Osteocyte (in vitro differentiated cells): ENCODE data around the gene MCF2L2. TPM values are rescaled to one million over a fixed set of nuclear protein-coding genes. Genes with fewer than 3 reads are reported as not detected.

ENCODE experiments used
- DNase-seq: peaks from one replicate; pipeline ENCODE4 v3.0.0; 2021; ENCODE audit warnings: mixed read lengths; ENCODE audit not compliant: unreplicated experiment; ENCODE audit errors: extremely low spot score
- H3K27ac Mint-ChIP-seq: one replicate; pipeline ENCODE4 v1.8.0; 2021; ENCODE audit warnings: mild to moderate bottlenecking, mixed read lengths; ENCODE audit not compliant: unreplicated experiment
- H3K27me3 Mint-ChIP-seq: one replicate; pipeline ENCODE4 v1.8.0; 2021; ENCODE audit warnings: mixed read lengths; ENCODE audit not compliant: unreplicated experiment
- H3K36me3 Mint-ChIP-seq: one replicate; pipeline ENCODE4 v1.8.0; 2021; ENCODE audit warnings: mixed read lengths; ENCODE audit not compliant: unreplicated experiment
- H3K4me1 Mint-ChIP-seq: one replicate; pipeline ENCODE4 v1.8.0; 2021; ENCODE audit warnings: mixed read lengths; ENCODE audit not compliant: unreplicated experiment
- H3K4me3 Mint-ChIP-seq: one replicate; pipeline ENCODE4 v1.8.0; 2021; ENCODE audit warnings: mild to moderate bottlenecking, moderate library complexity, mixed read lengths; ENCODE audit not compliant: unreplicated experiment
- H3K9me3 Mint-ChIP-seq: one replicate; pipeline ENCODE4 v1.8.0; 2021; ENCODE audit warnings: mixed read lengths; ENCODE audit not compliant: unreplicated experiment
- total RNA-seq: library from RNA; stranded (reverse); gene quantifications from 2 replicates; pipeline ENCODE4 v1.2.1, GENCODE V29; 2021
- TF ChIP-seq, protein P1 (sequence below): fragments of 200-600 bp; sonication (generic); IDR thresholded peaks from 2 replicates; pipeline ENCODE4 v1.5.0; 2021; ENCODE audit warnings: antibody characterized with exemption, mild to moderate bottlenecking, moderate library complexity

Gene MCF2L2
- total RNA-seq, 1 donor from 2014 or later, result 1.7 TPM

DNA sequence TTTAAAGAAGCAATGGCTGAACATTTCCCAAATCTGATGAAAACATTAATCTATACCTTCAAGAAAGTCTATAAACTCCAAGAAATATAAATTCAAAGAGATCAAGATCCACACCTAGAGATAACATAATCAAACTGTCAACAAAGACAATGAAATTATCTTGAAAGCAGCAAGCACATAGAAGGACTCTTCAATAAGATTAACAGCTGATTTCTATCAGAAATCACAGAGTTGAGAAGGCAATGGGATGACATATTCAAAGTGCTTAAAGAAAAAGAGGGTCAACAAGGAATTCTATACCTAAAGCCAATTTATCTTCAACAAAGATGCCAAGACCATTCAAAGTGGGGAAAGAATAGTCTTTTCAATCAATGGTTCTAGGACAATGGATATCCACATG lies 224.7 kb downstream of the MCF2L2 start:
- Mint-ChIP-seq H3K27me3 (peaks cover 16% of the 10 kb centered on the region), H3K9me3 (peaks cover 19% of the 10 kb centered on the region), H3K27ac (no peak overlapping the region), H3K4me3 (no peak overlapping the region), H3K36me3 (peaks cover 5% of the 10 kb centered on the region), H3K4me1 (no peaks in the 10 kb centered on the region)
- no peak for DNase-seq
- TF ChIP-seq, protein P1, sequence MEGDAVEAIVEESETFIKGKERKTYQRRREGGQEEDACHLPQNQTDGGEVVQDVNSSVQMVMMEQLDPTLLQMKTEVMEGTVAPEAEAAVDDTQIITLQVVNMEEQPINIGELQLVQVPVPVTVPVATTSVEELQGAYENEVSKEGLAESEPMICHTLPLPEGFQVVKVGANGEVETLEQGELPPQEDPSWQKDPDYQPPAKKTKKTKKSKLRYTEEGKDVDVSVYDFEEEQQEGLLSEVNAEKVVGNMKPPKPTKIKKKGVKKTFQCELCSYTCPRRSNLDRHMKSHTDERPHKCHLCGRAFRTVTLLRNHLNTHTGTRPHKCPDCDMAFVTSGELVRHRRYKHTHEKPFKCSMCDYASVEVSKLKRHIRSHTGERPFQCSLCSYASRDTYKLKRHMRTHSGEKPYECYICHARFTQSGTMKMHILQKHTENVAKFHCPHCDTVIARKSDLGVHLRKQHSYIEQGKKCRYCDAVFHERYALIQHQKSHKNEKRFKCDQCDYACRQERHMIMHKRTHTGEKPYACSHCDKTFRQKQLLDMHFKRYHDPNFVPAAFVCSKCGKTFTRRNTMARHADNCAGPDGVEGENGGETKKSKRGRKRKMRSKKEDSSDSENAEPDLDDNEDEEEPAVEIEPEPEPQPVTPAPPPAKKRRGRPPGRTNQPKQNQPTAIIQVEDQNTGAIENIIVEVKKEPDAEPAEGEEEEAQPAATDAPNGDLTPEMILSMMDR, result no peak

DNA sequence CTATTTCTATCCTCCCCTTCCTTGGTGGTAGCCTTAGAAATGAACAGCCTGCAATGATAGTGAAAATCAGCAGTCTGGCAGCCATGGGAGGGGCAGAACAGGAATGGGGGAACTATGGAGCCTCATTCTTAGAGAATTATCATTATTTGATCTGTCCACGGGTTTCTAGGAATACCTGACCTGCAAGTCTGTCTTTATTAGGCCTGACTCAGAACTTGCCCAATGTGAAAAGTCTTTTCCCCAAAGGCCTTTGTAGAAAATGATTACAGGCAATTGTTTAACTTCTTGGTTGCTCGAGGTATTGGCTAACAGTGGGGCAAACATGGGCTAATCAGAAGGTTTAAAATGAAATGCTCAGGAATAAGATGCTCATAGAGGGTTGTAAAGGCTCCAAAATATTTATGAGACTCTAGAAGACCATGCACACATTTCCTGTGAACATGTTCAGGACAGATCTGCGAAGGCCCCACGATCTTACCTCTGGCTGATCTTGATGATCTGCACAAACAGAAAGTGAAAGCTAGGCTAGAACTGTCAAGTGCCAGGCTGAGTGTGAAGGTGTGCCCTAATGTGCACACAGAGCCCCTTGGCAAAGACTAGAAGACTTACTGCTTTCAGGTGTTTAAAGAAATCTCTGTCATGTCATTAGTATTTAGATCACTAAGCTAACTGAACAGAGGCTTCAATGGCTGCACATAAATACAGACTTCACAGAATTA lies 226.3 kb downstream of the MCF2L2 start:
- H3K9me3 Mint-ChIP-seq, result peaks cover 25% of the 10 kb centered on the region
- DNase-seq, result peak; percentile 44
- no peak overlapping the region for H3K27ac Mint-ChIP-seq
- H3K36me3 Mint-ChIP-seq, result peaks cover 5% of the 10 kb centered on the region
- H3K27me3 Mint-ChIP-seq, result peaks cover 16% of the 10 kb centered on the region
- no peaks in the 10 kb centered on the region for H3K4me1 Mint-ChIP-seq
- TF ChIP-seq, protein P1, result no peak
- H3K4me3 Mint-ChIP-seq, result no peak overlapping the region

DNA sequence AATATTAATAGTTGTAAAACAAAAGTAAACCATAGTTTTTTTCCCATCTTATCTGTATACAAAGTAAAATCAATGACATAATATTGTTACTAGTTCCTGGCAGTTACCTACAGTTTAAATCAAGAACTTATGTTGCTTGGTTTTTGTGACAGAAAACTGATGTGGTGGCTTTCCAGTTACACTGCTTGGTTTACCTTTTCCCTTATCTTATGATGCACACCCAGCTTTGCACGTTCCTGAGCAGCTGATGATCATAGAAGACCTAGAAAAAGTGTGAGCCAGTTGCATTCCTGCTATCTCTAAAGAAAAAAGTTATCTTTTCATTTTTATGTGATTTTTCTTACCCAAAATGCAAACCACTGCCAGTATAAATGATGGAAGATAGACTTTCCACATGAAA lies 229.5 kb downstream of the MCF2L2 start:
- DNase-seq, result no peak
- Mint-ChIP-seq H3K9me3 (peaks cover 24% of the 10 kb centered on the region), H3K27ac (no peak overlapping the region), H3K36me3 (peaks cover 5% of the 10 kb centered on the region), H3K4me3 (no peak overlapping the region), H3K27me3 (peaks cover 8% of the 10 kb centered on the region), H3K4me1 (peaks cover 3% of the 10 kb centered on the region)
- TF ChIP-seq, protein P1, result no peak

DNA sequence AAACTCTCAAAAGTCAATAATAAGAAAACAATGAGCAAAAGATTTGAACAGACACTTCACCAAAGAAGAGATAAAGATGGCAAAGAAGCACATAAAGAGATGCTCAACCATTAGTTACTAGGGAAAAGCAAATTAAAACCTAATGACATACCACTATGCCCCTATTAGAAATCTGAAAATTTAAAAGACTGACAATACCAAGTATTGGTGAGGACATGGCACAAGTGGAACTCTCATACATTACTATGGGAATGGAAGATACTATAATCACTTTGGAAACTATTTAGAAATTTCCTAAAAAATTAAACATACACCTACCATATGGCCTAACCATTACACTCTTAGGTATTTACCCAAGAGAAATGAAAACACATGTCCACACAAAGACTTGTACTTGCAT lies 230.7 kb downstream of the MCF2L2 start:
- no peak for DNase-seq
- peaks cover 15% of the 10 kb centered on the region for H3K9me3 Mint-ChIP-seq
- H3K36me3 Mint-ChIP-seq, result no peaks in the 10 kb centered on the region
- no peak overlapping the region for H3K27ac Mint-ChIP-seq
- H3K4me1 Mint-ChIP-seq, result peaks cover 3% of the 10 kb centered on the region
- TF ChIP-seq, protein P1, result no peak
- peaks cover 2% of the 10 kb centered on the region for H3K27me3 Mint-ChIP-seq
- no peak overlapping the region for H3K4me3 Mint-ChIP-seq

DNA sequence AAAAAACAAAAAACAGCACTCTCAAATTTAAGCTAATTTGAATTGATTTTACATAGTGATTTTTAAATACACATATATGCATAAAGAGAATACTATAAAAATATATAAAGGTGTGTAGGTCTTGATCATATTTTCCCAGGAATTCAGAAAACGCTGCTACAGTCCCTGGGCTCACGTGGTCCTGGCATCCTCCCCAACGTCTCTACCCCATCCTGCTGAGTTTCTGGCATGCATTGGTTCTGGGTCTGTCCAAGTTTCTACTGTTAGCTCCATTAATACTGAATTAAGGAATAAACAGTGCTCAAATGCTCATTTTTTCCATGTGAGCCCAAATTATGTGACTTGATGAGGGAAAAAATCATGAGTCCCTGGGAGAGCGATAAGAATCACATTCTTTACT lies 233.2 kb downstream of the MCF2L2 start:
- H3K9me3 Mint-ChIP-seq, result peaks cover 6% of the 10 kb centered on the region
- no peaks in the 10 kb centered on the region for H3K36me3 Mint-ChIP-seq
- no peak overlapping the region for H3K4me3 Mint-ChIP-seq
- no peak for DNase-seq
- TF ChIP-seq, protein P1, result no peak
- H3K27ac Mint-ChIP-seq, result no peak overlapping the region
- H3K27me3 Mint-ChIP-seq, result no peaks in the 10 kb centered on the region
- peaks cover 3% of the 10 kb centered on the region for H3K4me1 Mint-ChIP-seq
